Skeletal muscle satellite cell (primary cell): Measurements from ENCODE around the gene MAP3K8.

Experiments used
- H3K27me3 ChIP-seq: 2 replicates; pipeline ENCODE4 v1.7.0; 2013; ENCODE audit warnings: low read length; ENCODE audit not compliant: control insufficient read depth, insufficient read depth
- H3K36me3 ChIP-seq: 2 replicates; pipeline ENCODE4 v1.7.0; 2013; ENCODE audit warnings: mild to moderate bottlenecking, control low read depth, low read length; ENCODE audit not compliant: insufficient read depth
- H3K4me1 ChIP-seq: 2 replicates; pipeline ENCODE4 v1.7.0; 2013; ENCODE audit warnings: low read length; ENCODE audit not compliant: control insufficient read depth, insufficient read depth
- H3K4me2 ChIP-seq: 2 replicates; pipeline ENCODE4 v1.7.0; 2013; ENCODE audit warnings: mild to moderate bottlenecking, low read length
- H3K4me3 ChIP-seq: 2 replicates; pipeline ENCODE4 v1.7.0; 2013; ENCODE audit warnings: low read length
- H3K9ac ChIP-seq: 2 replicates; pipeline ENCODE4 v1.7.0; 2013; ENCODE audit warnings: mild to moderate bottlenecking, low read depth, low read length, moderate library complexity
- H3K9me3 ChIP-seq: replicated peaks from 2 replicates; pipeline ENCODE4 v1.7.0; 2013; ENCODE audit warnings: mild to moderate bottlenecking, control low read depth, low read length

The MAP3K8 gene

GRCh38 chr10:30454744-30455510, 20.9 kb downstream of the MAP3K8 start:
- H3K36me3 ChIP-seq: no peaks in the 10 kb centered on the region
- peaks cover 22% of the 10 kb centered on the region for H3K4me1 ChIP-seq
- H3K9ac ChIP-seq: peak overlapping the region; percentile 67
- peak overlapping the region; percentile 71 for H3K4me2 ChIP-seq
- no peaks in the 10 kb centered on the region for H3K27me3 ChIP-seq
- H3K4me3 ChIP-seq: peak overlapping the region; percentile 17
- no peaks in the 10 kb centered on the region for H3K9me3 ChIP-seq

DNA sequence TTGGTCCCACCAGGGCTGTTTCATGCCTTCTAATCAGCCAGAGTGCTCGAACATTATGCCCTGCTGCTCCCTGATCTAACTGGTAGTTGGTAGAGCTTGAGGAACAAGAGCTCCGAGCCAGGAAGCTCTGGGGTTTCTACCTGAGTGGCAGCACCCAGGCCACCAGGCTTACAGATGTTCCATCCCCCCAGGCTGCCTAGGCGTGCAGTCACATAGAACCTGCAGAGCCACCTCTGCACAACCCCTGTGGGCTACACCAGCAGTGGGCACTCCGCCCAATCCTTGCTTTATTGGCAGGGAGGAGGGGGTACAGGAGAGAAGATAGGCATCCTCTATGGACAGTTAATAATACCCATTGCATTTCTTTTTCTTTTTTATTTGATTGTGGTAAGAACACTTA, 21.8 kb downstream of the MAP3K8 start:
- Histone ChIP-seq H3K4me1 (peaks cover 22% of the 10 kb centered on the region), H3K4me2 (no peak overlapping the region), H3K4me3 (no peak overlapping the region), H3K9me3 (no peaks in the 10 kb centered on the region), H3K9ac (no peak overlapping the region), H3K27me3 (no peaks in the 10 kb centered on the region), H3K36me3 (no peaks in the 10 kb centered on the region)

GRCh38 chr10:30456266-30456665, 22.3 kb downstream of the MAP3K8 start:
- Histone ChIP-seq H3K36me3 (no peaks in the 10 kb centered on the region), H3K4me2 (no peak overlapping the region), H3K27me3 (no peaks in the 10 kb centered on the region), H3K9ac (no peak overlapping the region), H3K9me3 (no peaks in the 10 kb centered on the region), H3K4me3 (no peak overlapping the region), H3K4me1 (peaks cover 22% of the 10 kb centered on the region)

- Histone ChIP-seq H3K4me1 (peaks cover 17% of the 10 kb centered on the region), H3K4me2 (no peak overlapping the region), H3K27me3 (no peaks in the 10 kb centered on the region), H3K4me3 (no peak overlapping the region), H3K9me3 (no peaks in the 10 kb centered on the region), H3K9ac (no peak overlapping the region), H3K36me3 (no peaks in the 10 kb centered on the region)
These were observed 25.3 kb downstream of the MAP3K8 start for GRCh38 chr10:30459283-30459682.

DNA sequence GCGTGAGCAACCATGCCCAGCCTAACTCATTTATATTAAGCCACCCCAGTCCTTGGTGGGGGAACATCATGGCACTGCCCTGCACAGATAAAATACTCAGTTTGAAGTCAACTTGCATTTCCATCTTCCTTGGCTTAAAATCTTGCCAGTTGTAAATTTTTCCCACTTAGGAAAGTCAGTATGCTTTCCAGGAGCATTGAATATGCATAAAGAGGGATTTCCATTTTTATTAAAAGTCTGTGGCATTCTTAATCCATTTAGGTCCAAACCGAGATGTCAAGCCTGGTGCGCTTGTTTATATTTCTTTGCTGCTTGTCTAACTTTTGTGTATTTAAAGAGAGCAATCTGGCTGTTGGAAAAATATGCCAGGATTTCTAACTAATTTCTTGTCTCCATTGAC, 26.1 kb downstream of the MAP3K8 start:
- Histone ChIP-seq H3K4me2 (no peak overlapping the region), H3K9ac (no peak overlapping the region), H3K4me1 (peaks cover 9% of the 10 kb centered on the region), H3K4me3 (no peak overlapping the region), H3K9me3 (no peaks in the 10 kb centered on the region), H3K36me3 (no peaks in the 10 kb centered on the region), H3K27me3 (no peaks in the 10 kb centered on the region)

DNA sequence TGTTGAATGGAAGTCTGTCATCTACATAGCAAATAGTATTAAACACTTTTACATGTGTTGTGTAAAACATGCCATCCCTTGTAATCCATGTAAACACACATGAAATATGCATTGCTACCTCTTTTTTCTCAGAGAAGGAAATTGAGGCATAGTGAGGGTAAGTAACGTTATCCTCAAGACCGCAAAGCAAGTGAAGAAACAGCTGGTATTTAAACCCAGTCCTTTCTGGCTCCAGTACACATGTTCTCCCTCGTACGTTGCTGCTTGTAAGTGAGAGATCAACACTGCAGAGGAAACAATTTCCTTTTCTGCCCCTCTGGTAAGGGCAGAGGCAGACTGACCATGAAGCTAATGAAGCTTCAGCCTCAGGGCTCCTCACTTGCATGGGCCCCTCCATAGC, 28.5 kb downstream of the MAP3K8 start:
- no peaks in the 10 kb centered on the region for H3K4me1 ChIP-seq
- no peak overlapping the region for H3K4me2 ChIP-seq
- no peak overlapping the region for H3K9ac ChIP-seq
- no peak overlapping the region for H3K4me3 ChIP-seq
- H3K27me3 ChIP-seq: peaks cover 14% of the 10 kb centered on the region
- H3K9me3 ChIP-seq: no peaks in the 10 kb centered on the region
- H3K36me3 ChIP-seq: no peaks in the 10 kb centered on the region

DNA sequence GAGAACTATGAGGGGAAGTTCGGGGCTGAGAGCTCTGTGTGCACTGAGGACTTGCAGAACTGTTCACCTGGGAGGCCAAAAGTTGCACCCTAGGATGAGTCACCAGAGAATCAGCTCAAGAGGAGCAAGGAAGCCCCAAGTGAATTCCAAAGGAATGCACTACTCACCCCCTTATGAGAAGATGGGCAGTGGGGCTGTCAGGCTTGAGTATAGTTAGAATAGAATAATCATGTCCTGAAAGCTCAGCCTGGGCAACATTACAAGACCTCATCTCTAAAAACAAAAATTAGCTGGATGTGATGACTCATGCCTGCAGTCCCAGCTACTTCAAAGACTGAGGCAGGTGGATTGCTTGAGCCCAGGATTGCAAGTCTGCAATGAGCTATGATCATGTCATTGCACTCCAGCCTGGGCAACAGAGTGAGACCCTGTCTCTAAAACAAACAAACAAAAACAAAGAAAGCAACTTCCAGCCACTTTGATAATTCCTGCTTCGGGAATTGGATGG, 30.0 kb downstream of the MAP3K8 start:
- Histone ChIP-seq H3K4me3 (no peak overlapping the region), H3K9me3 (no peaks in the 10 kb centered on the region), H3K27me3 (peaks cover 14% of the 10 kb centered on the region), H3K4me2 (no peak overlapping the region), H3K36me3 (no peaks in the 10 kb centered on the region), H3K4me1 (no peaks in the 10 kb centered on the region), H3K9ac (no peak overlapping the region)

DNA sequence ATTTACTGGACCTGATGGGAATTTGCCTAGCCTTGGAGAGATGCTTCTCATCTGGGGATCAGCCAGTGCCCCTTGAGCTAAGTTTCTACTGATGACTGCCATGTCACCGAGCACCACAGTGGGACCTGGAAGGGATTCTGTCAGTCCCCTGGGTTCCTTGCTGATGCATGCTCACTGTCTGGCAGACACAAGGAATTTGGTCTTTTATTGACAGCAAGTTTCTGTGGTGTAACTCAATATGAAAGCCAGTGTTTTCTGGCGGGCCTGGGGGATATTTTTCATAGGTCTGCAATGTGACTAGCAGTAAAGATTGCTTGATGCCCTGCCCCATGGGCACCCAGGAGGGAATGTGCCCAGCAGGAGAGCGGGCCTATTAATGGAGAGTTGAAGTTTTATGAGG, 30.7 kb downstream of the MAP3K8 start:
- H3K9ac ChIP-seq: no peak overlapping the region
- H3K36me3 ChIP-seq: no peaks in the 10 kb centered on the region
- H3K27me3 ChIP-seq: peaks cover 14% of the 10 kb centered on the region
- no peak overlapping the region for H3K4me2 ChIP-seq
- H3K4me3 ChIP-seq: no peak overlapping the region
- no peaks in the 10 kb centered on the region for H3K4me1 ChIP-seq
- H3K9me3 ChIP-seq: no peaks in the 10 kb centered on the region

DNA sequence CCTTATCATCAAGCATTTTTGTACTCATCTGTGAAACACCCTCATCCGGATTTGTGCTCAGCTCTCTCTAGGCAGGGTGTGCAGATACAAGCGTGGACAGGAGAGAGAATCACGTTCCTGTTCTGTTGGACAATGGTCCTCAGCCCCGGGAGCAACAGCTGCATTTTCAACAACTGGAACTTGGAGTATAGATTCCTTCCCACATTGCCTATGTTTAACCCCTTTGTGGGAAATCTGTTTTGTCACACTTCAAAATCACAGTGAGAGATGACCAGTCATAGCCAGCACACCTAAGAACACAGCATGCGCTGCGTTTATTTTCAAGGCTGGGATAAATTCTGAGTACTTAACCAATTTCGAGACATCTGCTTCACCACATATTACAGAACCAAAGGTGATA, 32.5 kb downstream of the MAP3K8 start:
- Histone ChIP-seq H3K9ac (no peak overlapping the region), H3K4me1 (no peaks in the 10 kb centered on the region), H3K4me2 (no peak overlapping the region), H3K9me3 (no peaks in the 10 kb centered on the region), H3K4me3 (no peak overlapping the region), H3K36me3 (no peaks in the 10 kb centered on the region), H3K27me3 (peaks cover 14% of the 10 kb centered on the region)

- Histone ChIP-seq H3K9ac (no peak overlapping the region), H3K4me3 (no peak overlapping the region), H3K4me2 (no peak overlapping the region), H3K4me1 (no peaks in the 10 kb centered on the region), H3K9me3 (no peaks in the 10 kb centered on the region), H3K36me3 (no peaks in the 10 kb centered on the region), H3K27me3 (peaks cover 14% of the 10 kb centered on the region)
These were observed 33.8 kb downstream of the MAP3K8 start for GRCh38 chr10:30467651-30468338.

GRCh38 chr10:30472414-30473155, 38.6 kb downstream of the MAP3K8 start:
- H3K9ac ChIP-seq: no peak overlapping the region
- H3K36me3 ChIP-seq: no peaks in the 10 kb centered on the region
- no peak overlapping the region for H3K4me2 ChIP-seq
- no peaks in the 10 kb centered on the region for H3K27me3 ChIP-seq
- H3K9me3 ChIP-seq: no peaks in the 10 kb centered on the region
- H3K4me1 ChIP-seq: no peaks in the 10 kb centered on the region
- no peak overlapping the region for H3K4me3 ChIP-seq
